ENCODE data around the gene RPUSD1.
"Not testable (repeated sequence)": the region's sequence is repeated elsewhere in the genome, so short reads cannot be mapped to it uniquely, and the experiment has no call there.

RPUSD1 gene
- total RNA-seq = 2.9 to 27.5 (median 12.1) reads per million in 18 experiments

GRCh38 chr16:787978-788398, at the start of gene RPUSD1:
Gene RPUSD1, minus strand, starts transcription at chr16:788381. Its CDS starts 644 bp downstream, at chr16:787737.
- DNase-seq = no peak

DNA sequence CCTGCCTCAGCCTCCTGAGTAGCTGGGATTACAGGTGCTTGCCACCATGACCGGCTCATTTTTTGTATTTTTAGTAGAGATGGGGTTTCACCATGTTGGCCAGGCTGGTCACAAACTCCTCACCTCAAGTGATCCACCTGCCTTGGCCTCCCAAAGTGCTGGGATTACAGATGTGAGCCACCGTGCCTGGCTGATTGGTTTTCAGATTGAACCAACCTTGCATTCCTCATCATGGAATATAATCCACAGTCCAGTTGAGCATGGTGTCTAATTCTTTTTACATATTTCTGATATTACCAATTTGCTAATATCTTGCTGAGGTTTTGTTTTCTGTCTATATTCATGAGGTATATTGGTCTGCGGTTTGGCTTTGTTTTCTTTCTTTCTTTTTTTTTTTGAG, 48.6 kb upstream of the RPUSD1 start:
- DNase-seq = not testable (repeated sequence)

GRCh38 chr16:836221-836620, 48.0 kb upstream of the RPUSD1 start:
- no peak for DNase-seq

GRCh38 chr16:835373-835772, 47.2 kb upstream of the RPUSD1 start:
- DNase-seq = no peak

DNA sequence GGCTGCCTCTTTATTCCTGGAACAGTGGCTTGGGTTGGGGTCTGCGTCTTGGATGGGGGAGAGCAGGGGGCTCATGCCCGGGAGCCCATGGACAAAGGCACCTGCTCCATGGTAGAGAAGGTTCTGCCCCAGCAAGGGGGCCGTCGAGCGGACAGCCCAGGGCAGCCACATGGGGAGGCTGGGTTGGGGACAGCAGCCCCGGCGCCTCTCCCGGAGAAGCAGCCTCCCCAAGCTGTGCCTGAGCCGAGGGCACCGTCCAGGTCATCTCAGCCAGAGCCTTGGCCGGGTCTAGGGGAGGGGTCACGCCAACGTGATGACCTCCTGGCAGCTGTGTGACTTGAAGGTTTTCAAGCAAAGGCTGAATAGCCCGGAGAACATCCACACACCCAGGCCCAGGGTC, 45.2 kb upstream of the RPUSD1 start:
- DNase-seq = no peak

DNA sequence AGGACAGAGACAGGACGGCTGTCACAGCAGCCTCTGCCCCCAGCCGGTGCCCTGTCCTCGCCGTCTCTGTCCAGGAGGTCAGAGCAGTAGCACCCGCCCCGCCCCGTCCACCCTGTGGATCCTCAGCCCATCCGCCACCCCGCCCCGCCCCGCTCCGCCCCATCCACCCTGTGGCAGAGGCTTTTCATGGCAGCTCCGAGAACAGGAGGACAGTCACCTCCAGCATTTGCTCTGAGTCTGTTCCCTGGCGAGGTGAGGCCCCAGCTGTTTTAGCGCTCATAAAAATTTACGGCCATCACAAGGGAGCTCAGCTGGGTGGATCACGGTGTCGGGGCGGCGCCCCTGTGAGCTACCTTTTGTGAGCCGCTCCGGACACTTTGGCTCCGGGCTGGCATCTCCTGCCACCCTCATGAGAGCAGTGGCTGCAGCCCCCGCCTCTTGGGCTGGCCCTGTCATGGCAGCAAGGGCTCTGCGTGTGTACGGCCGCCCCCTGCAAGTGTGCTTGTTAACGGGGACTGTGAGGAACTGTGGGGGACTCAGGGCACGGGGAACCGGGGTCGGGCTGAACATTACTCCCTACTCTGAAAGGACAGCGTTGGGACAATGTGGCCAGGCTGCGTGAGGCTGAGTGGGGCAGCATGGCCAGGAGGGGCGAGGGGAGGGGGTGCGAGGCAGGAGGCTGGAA, 44.6 kb upstream of the RPUSD1 start:
- DNase-seq = no peak

DNA sequence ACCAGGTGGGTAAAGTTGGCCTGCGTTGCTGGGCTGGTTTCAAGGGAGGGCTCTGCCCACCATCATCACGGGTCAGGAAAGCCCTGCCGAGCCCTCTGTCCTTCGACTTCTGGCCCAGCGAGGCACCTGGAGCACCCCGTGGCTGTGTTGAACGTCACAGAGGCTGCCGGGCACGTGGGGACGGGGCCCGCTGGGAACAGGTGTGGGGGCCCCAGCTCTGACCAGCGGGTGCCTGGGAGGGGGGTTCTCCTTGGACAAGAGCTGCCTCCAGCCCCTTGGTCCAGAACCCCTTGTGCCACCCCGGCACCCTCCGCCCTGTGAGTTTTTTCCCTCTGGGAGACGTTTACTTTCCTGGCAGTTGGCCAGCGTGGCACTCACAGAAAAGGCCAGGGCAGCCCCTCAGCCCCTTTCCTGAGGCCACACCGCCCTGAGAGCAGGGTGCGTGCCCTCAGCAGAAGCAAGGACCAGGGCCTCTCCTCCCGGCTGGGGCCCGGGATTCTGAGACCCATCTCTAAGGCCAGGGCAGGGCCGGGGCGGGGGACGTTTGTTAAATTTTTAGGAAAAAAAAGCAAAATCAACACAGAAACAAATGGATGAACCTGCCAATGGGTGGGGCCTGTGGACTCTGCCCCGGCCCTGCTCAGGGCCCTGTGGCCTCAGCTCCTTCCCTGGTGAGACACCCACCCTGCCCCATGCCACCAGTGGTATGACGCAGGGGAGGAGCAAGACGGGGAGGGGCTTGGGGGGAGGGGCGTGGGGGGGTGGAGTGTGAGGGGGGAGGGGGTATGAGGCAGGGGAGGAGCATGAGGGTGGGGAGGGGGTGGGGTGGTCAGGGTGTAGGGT, 43.6 kb upstream of the RPUSD1 start:
- no peak for DNase-seq

- DNase-seq = no peak
Measured at GRCh38 chr16:830871-831570, 42.8 kb upstream of the RPUSD1 start.

DNA sequence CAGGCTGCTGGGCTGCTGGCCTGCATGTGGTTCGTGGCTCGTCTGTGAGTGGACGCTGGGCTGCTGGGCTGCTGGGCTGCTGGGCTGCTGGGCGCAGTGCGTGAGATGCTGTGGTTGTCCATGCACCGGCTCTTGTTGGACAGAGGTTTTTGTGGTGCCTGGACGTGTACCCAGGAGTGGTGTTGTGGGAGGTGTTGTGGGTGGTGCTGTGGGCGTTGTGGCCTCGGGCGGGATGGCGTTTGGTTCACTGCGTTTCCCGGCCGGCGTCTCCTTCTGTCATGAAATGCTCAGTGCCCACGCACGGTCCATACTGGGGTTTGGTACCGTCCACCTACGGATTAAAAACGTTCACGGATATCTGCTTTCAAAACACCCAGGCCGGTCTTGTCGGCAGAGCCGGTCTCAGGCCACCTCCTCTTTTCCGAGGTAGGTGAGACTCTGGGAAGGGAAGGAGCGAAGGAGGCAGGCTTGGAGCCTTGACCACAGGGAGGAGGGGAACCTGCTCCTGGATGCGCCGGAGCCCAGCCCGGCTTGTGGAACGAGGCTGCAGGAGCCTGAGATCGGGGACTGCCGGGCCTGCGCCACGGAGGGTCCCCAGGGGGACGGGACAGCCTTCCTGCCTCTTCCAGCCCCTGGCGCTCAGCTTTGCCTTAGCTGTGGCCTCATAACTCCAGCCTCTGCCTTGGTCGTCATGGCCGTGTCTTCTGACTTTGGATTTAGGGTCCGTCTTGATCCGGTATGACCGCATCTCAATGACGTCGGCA, 42.1 kb upstream of the RPUSD1 start:
- DNase-seq = no peak

- no peak for DNase-seq
Measured at GRCh38 chr16:828891-829290, 40.7 kb upstream of the RPUSD1 start.

- no peak for DNase-seq
Measured at GRCh38 chr16:827513-827912, 39.3 kb upstream of the RPUSD1 start.

GRCh38 chr16:825341-826061, 37.3 kb upstream of the RPUSD1 start:
- DNase-seq = no peak

GRCh38 chr16:824601-825000, 36.4 kb upstream of the RPUSD1 start:
- no peak for DNase-seq

DNA sequence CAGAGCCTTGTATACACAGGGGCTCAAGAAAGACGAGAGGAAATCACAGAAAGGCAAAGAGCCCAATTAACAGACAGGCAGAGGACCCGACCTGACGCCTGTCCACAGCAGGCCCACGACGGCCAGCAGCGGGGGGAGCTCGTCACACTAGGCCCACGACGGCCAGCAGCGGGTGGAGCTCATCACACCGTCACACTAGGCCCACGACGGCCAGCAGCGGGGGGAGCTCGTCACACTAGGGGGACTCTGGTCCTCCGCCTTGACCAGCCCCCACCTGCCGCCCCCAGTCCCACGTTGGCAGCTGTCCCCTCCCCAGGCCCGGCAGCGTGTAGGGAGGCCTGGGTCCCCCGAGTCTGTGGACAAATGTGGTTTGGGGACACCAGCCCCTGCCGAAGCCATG, 36.0 kb upstream of the RPUSD1 start:
- DNase-seq = no peak

GRCh38 chr16:822909-823297, 34.7 kb upstream of the RPUSD1 start:
- no peak for DNase-seq

GRCh38 chr16:822174-822908, 34.2 kb upstream of the RPUSD1 start:
- no peak for DNase-seq

DNA sequence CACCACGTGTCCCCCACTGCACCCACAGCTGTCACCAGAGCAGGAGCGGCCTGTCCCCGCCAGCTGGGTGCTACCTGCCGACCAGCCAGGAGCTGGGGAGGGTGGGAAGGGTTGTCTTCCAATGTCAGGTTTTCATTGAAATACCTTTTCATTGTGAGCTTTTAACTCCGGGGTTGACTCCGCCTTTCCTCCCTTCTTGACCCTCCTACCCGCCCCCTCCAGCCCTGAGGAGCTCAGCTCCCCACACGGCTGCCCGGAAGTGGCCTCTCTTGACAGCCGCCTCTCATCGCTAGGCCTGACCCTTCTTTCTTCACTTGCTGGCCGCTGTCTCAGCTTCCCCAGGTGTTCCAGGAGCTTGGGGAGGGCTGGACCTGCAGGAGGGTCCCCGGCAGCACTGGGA, 33.6 kb upstream of the RPUSD1 start:
- DNase-seq = no peak

DNA sequence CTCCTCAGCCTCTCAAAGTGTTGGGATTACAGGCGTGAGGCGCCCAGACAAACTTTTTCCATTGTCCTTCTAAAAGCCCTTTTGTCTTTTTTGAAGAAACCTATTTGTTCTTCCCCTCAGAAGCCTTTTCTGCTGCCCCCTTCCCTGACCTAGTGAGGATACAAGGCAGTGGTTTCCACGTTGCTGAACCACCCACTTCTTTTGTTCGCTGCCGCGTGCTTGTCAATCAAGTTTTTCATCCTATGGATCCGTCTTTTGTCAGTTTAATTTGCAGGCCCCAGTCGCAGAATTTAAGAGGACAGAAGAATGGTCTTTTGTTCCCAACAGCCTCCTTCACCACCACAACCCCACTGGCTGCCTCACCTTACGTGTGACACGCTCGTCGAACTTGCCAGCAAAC, 32.6 kb upstream of the RPUSD1 start:
- no peak for DNase-seq

DNA sequence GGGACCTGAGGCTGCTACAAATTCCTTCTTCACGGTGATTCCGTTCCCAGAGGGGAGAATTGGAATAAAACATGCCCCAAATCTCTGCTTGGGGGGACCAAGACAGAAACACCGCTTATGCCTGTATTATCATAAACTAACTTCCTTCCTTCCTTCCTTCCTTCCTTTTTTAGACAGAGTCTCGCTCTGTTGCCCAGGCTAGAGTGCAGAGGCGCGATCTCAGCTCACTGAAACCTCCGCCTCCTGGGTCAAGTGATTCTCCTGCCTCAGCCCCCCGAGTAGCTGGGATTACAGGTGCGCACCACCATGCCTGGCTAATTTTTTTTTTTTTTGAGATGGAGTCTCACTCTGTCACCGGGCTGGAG, 31.8 kb upstream of the RPUSD1 start:
- not testable (repeated sequence) for DNase-seq

DNA sequence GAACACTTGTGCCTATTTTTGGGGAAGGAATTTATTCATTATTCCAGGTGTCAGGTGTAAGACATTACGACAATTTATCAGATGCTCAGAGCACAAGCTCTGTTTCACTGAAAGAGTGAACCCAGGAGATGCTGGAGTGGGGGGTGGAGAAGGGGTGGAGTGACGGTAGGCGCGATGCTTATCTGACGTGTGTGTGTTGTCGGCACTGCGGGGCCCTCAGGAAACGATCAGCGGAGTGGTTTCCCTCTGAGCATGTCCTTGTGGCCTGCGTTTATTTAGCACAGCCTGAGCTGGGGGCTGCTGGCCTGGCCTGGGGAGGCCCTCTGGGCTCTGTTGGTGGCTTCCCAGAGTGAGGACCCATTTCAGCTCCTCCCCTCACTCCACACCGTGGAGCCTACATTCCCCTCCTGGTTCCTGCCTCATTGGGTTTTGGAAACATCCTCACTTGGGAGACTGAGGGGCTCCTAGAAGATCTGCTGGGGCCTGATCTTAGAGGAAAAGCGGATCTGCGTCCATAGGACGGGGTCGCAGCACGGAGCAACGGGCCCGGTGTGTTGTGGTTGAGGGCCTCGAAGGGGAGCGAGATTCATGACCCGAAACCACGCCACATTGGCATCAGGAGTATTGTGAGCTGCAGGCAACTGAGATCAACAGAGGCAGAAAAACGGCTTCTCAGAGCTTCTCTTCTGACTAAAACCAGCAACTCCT, 31.3 kb upstream of the RPUSD1 start:
- no peak for DNase-seq

DNA sequence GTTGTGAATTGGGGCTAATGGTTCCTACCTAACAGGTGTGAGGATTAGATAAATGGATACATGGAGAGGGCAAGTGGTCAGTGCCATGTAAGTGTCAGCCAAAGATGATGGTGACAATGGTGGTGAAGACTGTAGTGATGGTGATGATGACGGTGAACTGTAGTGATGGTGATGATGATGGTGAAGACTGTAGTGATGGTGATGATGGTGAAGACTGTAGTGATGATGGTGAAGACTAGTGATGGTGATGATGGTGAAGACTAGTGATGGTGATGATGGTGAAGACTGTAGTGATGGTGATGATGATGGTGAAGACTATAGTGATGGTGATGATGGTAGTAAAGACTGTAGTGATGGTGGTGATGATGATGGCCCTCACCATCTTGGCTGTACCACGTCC, 30.4 kb upstream of the RPUSD1 start:
- no peak for DNase-seq

All from inflammatory macrophage (primary cell).